Stimulated activated CD4-positive, alpha-beta T cell treated with anti-CD3 and anti-CD28 coated beads, Interleukin-4, amount 100 ng/mL, for 4 hours (primary cell): ENCODE measurements around the gene SRGAP1.

ENCODE experiments used
- DNase-seq, 2 experiments: peaks; one replicate each; pipeline ENCODE4 v3.0.0-alpha.2; 2020

SRGAP1 gene

GRCh38 chr12:63941879-63942278, 97.4 kb downstream of the SRGAP1 start:
- DNase-seq: no peak

- DNase-seq: no peak
Measured at GRCh38 chr12:63942464-63943241, 98.2 kb downstream of the SRGAP1 start.

- DNase-seq: no peak
Measured at GRCh38 chr12:63944034-63944579, 99.6 kb downstream of the SRGAP1 start.

- no peak for DNase-seq
Measured at GRCh38 chr12:63944586-63945228, 100.2 kb downstream of the SRGAP1 start.

GRCh38 chr12:63945777-63946176, 101.3 kb downstream of the SRGAP1 start:
- DNase-seq: no peak

- DNase-seq: no peak
Measured at GRCh38 chr12:63948211-63948610, 103.7 kb downstream of the SRGAP1 start.

GRCh38 chr12:63949902-63950301, 105.4 kb downstream of the SRGAP1 start:
- DNase-seq: no peak

- DNase-seq: no peak
Measured at GRCh38 chr12:63952995-63953394, 108.5 kb downstream of the SRGAP1 start.

- DNase-seq: no peak
Measured at GRCh38 chr12:63955831-63956666, 111.5 kb downstream of the SRGAP1 start.

GRCh38 chr12:63957496-63957895, 113.0 kb downstream of the SRGAP1 start:
- no peak for DNase-seq

- no peak for DNase-seq
Measured at GRCh38 chr12:63958876-63959580, 114.5 kb downstream of the SRGAP1 start.

- no peak for DNase-seq
Measured at GRCh38 chr12:63961048-63961447, 116.5 kb downstream of the SRGAP1 start.

- DNase-seq: no peak
Measured at GRCh38 chr12:63961543-63961942, 117.0 kb downstream of the SRGAP1 start.

GRCh38 chr12:63963868-63964267, 119.4 kb downstream of the SRGAP1 start:
- DNase-seq: no peak

GRCh38 chr12:63964301-63964700, 119.8 kb downstream of the SRGAP1 start:
- no peak for DNase-seq

GRCh38 chr12:63965936-63966605, 121.6 kb downstream of the SRGAP1 start:
- no peak for DNase-seq

GRCh38 chr12:63966606-63966975, 122.1 kb downstream of the SRGAP1 start:
- DNase-seq: no peak

- DNase-seq: no peak
Measured at GRCh38 chr12:63967358-63968145, 123.1 kb downstream of the SRGAP1 start.

GRCh38 chr12:63968673-63969072, 124.2 kb downstream of the SRGAP1 start:
- no peak for DNase-seq

GRCh38 chr12:63976902-63977395, 132.4 kb downstream of the SRGAP1 start:
- DNase-seq: no peak

- DNase-seq: no peak
Measured at GRCh38 chr12:63977441-63977840, 132.9 kb downstream of the SRGAP1 start.
